ENCODE data around the gene MLLT10. TPM values are rescaled to one million over a fixed set of nuclear protein-coding genes. Genes with fewer than 3 reads are reported as not detected.
A peak's percentile ranks its signal among the peaks of the same experiment; 100 is the strongest.

MLLT10 gene
- total RNA-seq, 1 experiment from 2014 or later, result 58.4 TPM

GRCh38 chr10:21497177-21497807 lies 36.7 kb upstream of the MLLT10 start:
- peaks cover 9% of the 10 kb centered on the region for H3K4me1 ChIP-seq (ENCODE audit: insufficient read depth, low read length, poor library complexity, severe bottlenecking)
- no peaks in the 10 kb centered on the region for H3K27me3 ChIP-seq (replicated peaks; ENCODE audit: insufficient read depth, low read depth, low read length, poor library complexity)
- no peaks in the 10 kb centered on the region for H3K36me3 ChIP-seq (ENCODE audit: insufficient read depth, low read length, poor library complexity, severe bottlenecking)
- no TSS peak for BruUV-seq (replicated peaks)
- TF ChIP-seq CTCF (conservative IDR thresholded peaks at IDR 0.05; ENCODE audit: low read depth, low read length), result no peak
- peak; percentile 96 for DNase-seq (ENCODE audit: low spot score)
- peak overlapping the region; percentile 92 for H3K4me3 ChIP-seq (ENCODE audit: low read depth, low read length, poor library complexity, severe bottlenecking)
- peak overlapping the region; percentile 92 for H3K27ac ChIP-seq (ENCODE audit: low read depth, low read length, poor library complexity, severe bottlenecking)
- H3K9me3 ChIP-seq (ENCODE audit: low read depth, low read length, poor library complexity, severe bottlenecking), result no peaks in the 10 kb centered on the region
- intact Hi-C loops (cut with micrococcal nuclease; ENCODE audit: unreplicated experiment), result loop anchor here (1.0 to 10.0 kb wide), 6 partner anchors 20 to 828 kb away; partner anchors contain the start of genes BMI1 and MLLT10
- POLR2A ChIA-PET (ENCODE audit: low non-redundant PET), result no interaction called here
- CTCF ChIA-PET, result interaction anchor here (0.5 to 1.9 kb wide), 11 partner anchors 19 to 1103 kb away, joined by 3 to 24 read pairs (median 6); partner anchors contain the start of gene SKIDA1

GRCh38 chr10:21498377-21498776 lies 35.7 kb upstream of the MLLT10 start:
- Histone ChIP-seq H3K27me3 (replicated peaks; ENCODE audit: insufficient read depth, low read depth, low read length, poor library complexity) (no peaks in the 10 kb centered on the region), H3K27ac (ENCODE audit: low read depth, low read length, poor library complexity, severe bottlenecking) (no peak overlapping the region), H3K4me3 (ENCODE audit: low read depth, low read length, poor library complexity, severe bottlenecking) (no peak overlapping the region), H3K4me1 (ENCODE audit: insufficient read depth, low read length, poor library complexity, severe bottlenecking) (peaks cover 9% of the 10 kb centered on the region), H3K9me3 (ENCODE audit: low read depth, low read length, poor library complexity, severe bottlenecking) (no peaks in the 10 kb centered on the region), H3K36me3 (ENCODE audit: insufficient read depth, low read length, poor library complexity, severe bottlenecking) (no peaks in the 10 kb centered on the region)
- intact Hi-C loops (cut with micrococcal nuclease; ENCODE audit: unreplicated experiment), result loop anchor here (5.0 to 10.0 kb wide), 3 partner anchors 34 to 826 kb away; partner anchors contain the start of genes BMI1 and MLLT10
- DNase-seq (ENCODE audit: low spot score), result no peak
- POLR2A ChIA-PET (ENCODE audit: low non-redundant PET), result interaction anchor here (0.7 kb wide), 1 partner anchor 164 kb away, joined by 3 read pairs; no protein-coding TSS in a partner anchor
- no TSS peak for BruUV-seq (replicated peaks)
- CTCF ChIA-PET, result no interaction called here
- TF ChIP-seq CTCF (conservative IDR thresholded peaks at IDR 0.05; ENCODE audit: low read depth, low read length) (no peak), EZH2 (IDR thresholded peaks at IDR 0.05; ENCODE audit: borderline replicate concordance, low read depth, low read length, poor library complexity, severe bottlenecking) (no peak)

GRCh38 chr10:21498986-21499385 lies 35.0 kb upstream of the MLLT10 start:
- ChIA-PET POLR2A (ENCODE audit: low non-redundant PET) (no interaction called here), CTCF (no interaction called here)
- intact Hi-C loops (cut with micrococcal nuclease; ENCODE audit: unreplicated experiment), result loop anchor here (5.0 to 10.0 kb wide), 3 partner anchors 33 to 826 kb away; partner anchors contain the start of genes BMI1 and MLLT10
- no TSS peak for BruUV-seq (replicated peaks)
- no peak for DNase-seq (ENCODE audit: low spot score)
- no peak overlapping the region for H3K4me3 ChIP-seq (ENCODE audit: low read depth, low read length, poor library complexity, severe bottlenecking)
- peaks cover 9% of the 10 kb centered on the region for H3K4me1 ChIP-seq (ENCODE audit: insufficient read depth, low read length, poor library complexity, severe bottlenecking)
- TF ChIP-seq CTCF (conservative IDR thresholded peaks at IDR 0.05; ENCODE audit: low read depth, low read length), result no peak
- no peak for TF ChIP-seq EZH2 (IDR thresholded peaks at IDR 0.05; ENCODE audit: borderline replicate concordance, low read depth, low read length, poor library complexity, severe bottlenecking)
- H3K27ac ChIP-seq (ENCODE audit: low read depth, low read length, poor library complexity, severe bottlenecking), result no peak overlapping the region
- no peaks in the 10 kb centered on the region for H3K36me3 ChIP-seq (ENCODE audit: insufficient read depth, low read length, poor library complexity, severe bottlenecking)
- no peaks in the 10 kb centered on the region for H3K27me3 ChIP-seq (replicated peaks; ENCODE audit: insufficient read depth, low read depth, low read length, poor library complexity)
- no peaks in the 10 kb centered on the region for H3K9me3 ChIP-seq (ENCODE audit: low read depth, low read length, poor library complexity, severe bottlenecking)
